GM12873 (cell line): ENCODE measurements around the gene LHX4.

Source experiments
- CTCF ChIP-seq: IDR thresholded peaks from 2 replicates; pipeline ENCODE4 v1.5.1; 2012; ENCODE audit warnings: low read depth, mild to moderate bottlenecking, moderate library complexity, low read length, control low read depth; ENCODE audit not compliant: insufficient read depth; ENCODE audit errors: missing control alignments

Gene LHX4

GRCh38 chr1:180290265-180291001 lies 60.4 kb downstream of the LHX4 start:
- TF ChIP-seq CTCF: no peak

- TF ChIP-seq CTCF: no peak
These were observed 60.9 kb downstream of the LHX4 start for GRCh38 chr1:180291004-180291403.

GRCh38 chr1:180294711-180295110 lies 64.6 kb downstream of the LHX4 start:
- TF ChIP-seq CTCF: no peak

GRCh38 chr1:180295999-180296398 lies 65.9 kb downstream of the LHX4 start:
- no peak for TF ChIP-seq CTCF

GRCh38 chr1:180299479-180300221 lies 69.6 kb downstream of the LHX4 start:
- no peak for TF ChIP-seq CTCF

GRCh38 chr1:180301135-180301742 lies 71.2 kb downstream of the LHX4 start:
- TF ChIP-seq CTCF: no peak

- TF ChIP-seq CTCF: no peak
These were observed 79.3 kb downstream of the LHX4 start for GRCh38 chr1:180309338-180309737.
